Heart left ventricle (tissue), 13 donors: ENCODE measurements around the gene WDR73.

Source experiments
- POLR2A ChIP-seq, 2 donors: fragments of 450-650 bp; IDR thresholded peaks; one replicate each; pipeline ENCODE4 v1.6.1; 2017; ENCODE audit warnings: antibody characterized with exemption in 2 of 2, mild to moderate bottlenecking in 2 of 2, moderate library complexity in 2 of 2
- TF ChIP-seq, protein P1 (sequence below), 12 donors: fragments of 200-600 bp; sonication (generic) in 4 of 12; IDR thresholded peaks; one replicate each; pipeline versions ENCODE4 v1.5.0 to v1.8.0; 2018 to 2022; ENCODE audit warnings: antibody characterized with exemption in 12 of 12, mild to moderate bottlenecking in 5 of 12
- donor health status: ischemic (EF 13 %, LVEDD 7.1; RV severe dilation, severe dysfunction).
- donor health status: DM: no; HTN: yes; CAD: no.
- donor health status: DM: no; HTN: no; CAD: no.
- donor health status: ischemic (EF 25% LVEDD 6.9; RV normal size, moderate dysfunction).
- donor health status: ischemic (EF 25% LVEDD 5.7; RV mildly dilated, moderate dysfunction).
- donor health status: ischemic (EF 35%, LVEDD 5.7; RV mildly dilated, moderate dysfunction).
- donor health status: nonischemic (EF 11% LVEDD 7.7; RV severe dilation, severe dysfunction).
- donor health status: DM: yes; HTN: yes; CAD: no.
- donor health status: PGD.
- donor health status: ischemic (EF 29% LVEDD 5.4; RV normal size, mild dysfunction).
- donor health status: nonischemic (EF 23%, LVEDD 6.1; RV moderate dilation, normal function).

DNA sequence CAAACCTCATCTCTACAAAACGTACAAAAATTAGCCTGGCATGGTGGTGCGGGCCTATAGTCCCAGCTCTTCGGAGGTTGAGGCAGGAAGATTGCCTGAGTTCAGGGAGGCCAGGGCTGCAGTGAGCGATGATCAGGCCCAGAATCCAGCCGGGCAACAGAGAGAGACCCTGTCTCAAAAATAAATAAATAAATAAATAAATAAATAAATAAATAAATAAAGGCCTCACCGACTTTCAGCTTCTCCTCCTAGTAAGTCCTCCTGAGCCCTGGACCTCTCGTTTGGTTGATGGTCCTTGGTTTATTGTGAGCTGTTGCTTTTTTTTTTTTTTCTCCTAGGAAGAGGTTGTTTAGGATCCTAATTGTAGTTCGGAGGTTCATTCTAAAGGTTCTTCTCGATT, 25.1 kb downstream of the WDR73 start:
- TF ChIP-seq, protein P1, sequence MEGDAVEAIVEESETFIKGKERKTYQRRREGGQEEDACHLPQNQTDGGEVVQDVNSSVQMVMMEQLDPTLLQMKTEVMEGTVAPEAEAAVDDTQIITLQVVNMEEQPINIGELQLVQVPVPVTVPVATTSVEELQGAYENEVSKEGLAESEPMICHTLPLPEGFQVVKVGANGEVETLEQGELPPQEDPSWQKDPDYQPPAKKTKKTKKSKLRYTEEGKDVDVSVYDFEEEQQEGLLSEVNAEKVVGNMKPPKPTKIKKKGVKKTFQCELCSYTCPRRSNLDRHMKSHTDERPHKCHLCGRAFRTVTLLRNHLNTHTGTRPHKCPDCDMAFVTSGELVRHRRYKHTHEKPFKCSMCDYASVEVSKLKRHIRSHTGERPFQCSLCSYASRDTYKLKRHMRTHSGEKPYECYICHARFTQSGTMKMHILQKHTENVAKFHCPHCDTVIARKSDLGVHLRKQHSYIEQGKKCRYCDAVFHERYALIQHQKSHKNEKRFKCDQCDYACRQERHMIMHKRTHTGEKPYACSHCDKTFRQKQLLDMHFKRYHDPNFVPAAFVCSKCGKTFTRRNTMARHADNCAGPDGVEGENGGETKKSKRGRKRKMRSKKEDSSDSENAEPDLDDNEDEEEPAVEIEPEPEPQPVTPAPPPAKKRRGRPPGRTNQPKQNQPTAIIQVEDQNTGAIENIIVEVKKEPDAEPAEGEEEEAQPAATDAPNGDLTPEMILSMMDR (IDR thresholded peaks at IDR 0.05): no peak
- TF ChIP-seq POLR2A (IDR thresholded peaks at IDR 0.05): no peak
